ENCODE results near the gene ZNF516.

ZNF516 gene

GRCh38 chr18:76421685-76422078 lies 73.4 kb downstream of the ZNF516 start:
- DNase-seq (ENCODE audit: low spot score): no peak

GRCh38 chr18:76420898-76421684 lies 74.0 kb downstream of the ZNF516 start:
- DNase-seq (ENCODE audit: low spot score): no peak

- no peak for DNase-seq (ENCODE audit: low spot score)
These were observed 75.2 kb downstream of the ZNF516 start for GRCh38 chr18:76419811-76420210.

GRCh38 chr18:76416911-76417310 lies 78.1 kb downstream of the ZNF516 start:
- no peak for DNase-seq (ENCODE audit: low spot score)

- no peak for DNase-seq (ENCODE audit: low spot score)
These were observed 80.0 kb downstream of the ZNF516 start for GRCh38 chr18:76414936-76415621.

- DNase-seq (ENCODE audit: low spot score): no peak
These were observed 82.0 kb downstream of the ZNF516 start for GRCh38 chr18:76412818-76413565.

- DNase-seq (ENCODE audit: low spot score): no peak
These were observed 82.8 kb downstream of the ZNF516 start for GRCh38 chr18:76412010-76412817.

GRCh38 chr18:76410660-76411417 lies 84.2 kb downstream of the ZNF516 start:
- no peak for DNase-seq (ENCODE audit: low spot score)

- no peak for DNase-seq (ENCODE audit: low spot score)
These were observed 85.0 kb downstream of the ZNF516 start for GRCh38 chr18:76410033-76410432.

- DNase-seq (ENCODE audit: low spot score): no peak
These were observed 86.5 kb downstream of the ZNF516 start for GRCh38 chr18:76408480-76409067.

- DNase-seq (ENCODE audit: low spot score): no peak
These were observed 87.4 kb downstream of the ZNF516 start for GRCh38 chr18:76407681-76408080.

GRCh38 chr18:76406791-76407190 lies 88.3 kb downstream of the ZNF516 start:
- no peak for DNase-seq (ENCODE audit: low spot score)

- DNase-seq (ENCODE audit: low spot score): no peak
These were observed 89.2 kb downstream of the ZNF516 start for GRCh38 chr18:76405681-76406356.

- no peak for DNase-seq (ENCODE audit: low spot score)
These were observed 89.8 kb downstream of the ZNF516 start for GRCh38 chr18:76405280-76405679.

- no peak for DNase-seq (ENCODE audit: low spot score)
These were observed 90.7 kb downstream of the ZNF516 start for GRCh38 chr18:76404345-76404831.

- no peak for DNase-seq (ENCODE audit: low spot score)
These were observed 92.7 kb downstream of the ZNF516 start for GRCh38 chr18:76402026-76402990.

GRCh38 chr18:76401498-76401897 lies 93.5 kb downstream of the ZNF516 start:
- no peak for DNase-seq (ENCODE audit: low spot score)

- DNase-seq (ENCODE audit: low spot score): no peak
These were observed 95.2 kb downstream of the ZNF516 start for GRCh38 chr18:76399613-76400391.
